Stimulated activated CD4-positive, alpha-beta T cell treated with anti-CD3 and anti-CD28 coated beads, Interleukin-2, amount 100 ng/mL, for 24 hours (primary cell): ENCODE results near the gene RGPD3.
A peak's percentile ranks its signal among the peaks of the same experiment; 100 is the strongest.
"Not testable (repeated sequence)": the region's sequence is repeated elsewhere in the genome, so short reads cannot be mapped to it uniquely, and the experiment has no call there.

ENCODE experiments used
- DNase-seq, 2 donors: peaks; one replicate each; pipeline ENCODE4 v3.0.0-alpha.2; 2020

The RGPD3 gene

DNA sequence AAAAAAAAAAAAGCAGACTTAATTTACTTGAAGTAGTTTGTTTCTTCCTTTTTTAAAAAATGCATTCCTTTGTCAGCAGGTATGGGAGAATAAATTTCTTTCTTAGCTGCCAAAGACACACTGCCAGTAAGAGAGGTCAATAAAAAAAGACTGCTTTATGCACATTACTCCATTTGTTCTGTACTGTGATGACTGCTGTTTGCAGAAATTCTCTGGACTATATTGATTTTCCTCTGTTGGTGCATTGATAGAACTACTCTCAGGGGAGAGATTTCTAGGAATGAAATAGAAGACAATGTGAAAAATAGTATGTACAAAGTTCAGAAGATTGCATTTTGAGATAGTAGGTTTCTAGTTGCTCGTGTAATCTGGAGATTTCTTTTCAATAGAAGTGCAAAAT is 11.3 kb upstream of the RGPD3 start:
- DNase-seq = not testable (repeated sequence)

DNA sequence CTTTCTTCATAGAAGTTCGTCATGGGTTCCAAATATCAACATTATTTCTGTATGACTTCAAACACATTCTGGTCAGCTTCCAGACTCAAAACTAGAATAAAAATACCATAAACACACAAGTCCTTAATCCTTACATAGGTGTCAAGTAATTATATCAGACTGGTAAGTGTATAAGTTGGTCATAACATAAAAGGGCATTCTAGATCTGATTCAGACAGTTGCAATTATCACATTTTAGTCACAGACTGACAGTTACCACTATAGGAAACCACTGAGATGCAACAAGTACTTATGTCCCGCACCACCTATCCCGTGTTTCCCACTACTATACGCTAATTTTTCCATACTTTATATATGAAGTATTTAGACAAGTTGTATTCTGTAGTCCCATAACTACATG is 9.4 kb upstream of the RGPD3 start:
- not testable (repeated sequence) for DNase-seq

DNA sequence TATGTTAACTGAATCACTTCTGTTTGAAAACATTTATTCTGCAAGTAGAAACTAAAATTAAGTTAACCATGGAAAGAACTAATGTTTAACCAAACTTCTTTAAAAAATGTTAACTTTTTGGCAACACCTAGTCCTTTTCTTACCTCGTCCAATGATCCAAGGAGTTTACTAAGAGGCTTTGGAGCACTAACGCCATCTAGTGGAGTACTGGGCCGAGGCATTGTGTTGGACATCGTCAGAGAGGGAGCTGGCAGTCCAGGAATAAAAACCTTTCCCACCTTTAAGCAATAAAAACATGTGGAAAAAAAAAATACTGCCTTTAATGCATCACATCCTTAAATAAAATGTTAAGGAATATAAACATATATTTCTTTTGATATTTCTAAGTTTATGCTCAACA is 2.4 kb upstream of the RGPD3 start:
- peak; percentile 46 to 65 for DNase-seq

DNA sequence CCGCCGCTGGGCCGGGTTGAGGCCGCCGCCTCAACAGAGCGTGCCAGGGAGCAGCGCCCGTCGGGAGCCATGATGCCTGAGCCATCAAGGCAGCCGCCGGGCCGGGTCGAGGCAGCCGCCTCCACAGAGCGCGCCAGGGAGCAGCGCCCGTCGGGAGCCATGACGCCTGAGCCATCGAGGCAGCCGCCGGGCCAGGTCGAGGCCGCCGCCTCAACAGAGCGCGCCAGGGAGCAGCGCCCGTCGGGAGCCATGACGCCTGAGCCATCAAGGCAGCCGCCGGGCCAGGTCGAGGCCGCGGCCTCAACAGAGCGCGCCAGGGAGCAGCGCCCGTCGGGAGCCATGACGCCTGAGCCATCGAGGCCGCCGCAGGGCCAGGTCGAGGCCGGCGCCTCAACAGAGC is 697 bp downstream of the RGPD3 start:
- DNase-seq = not testable (repeated sequence)

DNA sequence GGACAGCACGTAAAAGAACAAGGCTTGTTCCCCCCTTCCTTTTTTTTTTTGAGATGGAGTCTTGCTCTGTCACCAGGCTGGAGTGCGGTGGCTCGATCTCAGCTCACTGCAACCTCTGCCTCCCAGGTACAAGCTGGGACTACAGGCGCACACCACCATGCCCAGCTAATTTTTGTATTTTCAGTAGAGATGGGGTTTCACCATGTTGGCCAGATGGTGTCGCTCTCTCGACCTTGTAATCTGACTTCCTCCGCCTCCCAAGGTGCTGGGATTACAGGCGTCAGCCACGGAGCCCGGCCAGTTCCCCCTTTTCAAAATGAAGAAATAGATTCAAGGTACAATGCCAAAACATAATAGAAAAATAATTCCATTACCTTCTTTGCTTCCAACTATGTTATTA is 6.3 kb downstream of the RGPD3 start:
- peak in 1 of 2 donors; percentile 3 for DNase-seq

DNA sequence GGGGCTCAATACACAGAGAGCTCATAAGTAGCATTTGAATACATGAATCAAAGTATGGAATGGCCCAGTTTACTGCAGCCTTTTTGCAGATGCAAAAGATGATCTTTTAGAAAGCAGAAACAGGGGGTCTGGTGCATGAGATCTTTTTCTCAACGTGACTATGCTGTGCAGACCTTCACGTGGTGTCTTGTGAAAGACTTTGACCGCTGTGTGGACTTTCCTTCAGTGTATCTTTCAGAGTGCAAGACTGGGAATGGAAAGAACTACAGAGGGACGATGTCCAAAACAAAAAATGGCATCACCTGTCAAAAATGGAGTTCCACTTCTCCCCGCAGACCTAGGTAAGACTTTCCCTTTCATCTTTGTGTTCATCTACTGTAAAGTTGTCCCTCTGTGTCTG is 77.5 kb downstream of the RGPD3 start:
- not testable (repeated sequence) for DNase-seq

DNA sequence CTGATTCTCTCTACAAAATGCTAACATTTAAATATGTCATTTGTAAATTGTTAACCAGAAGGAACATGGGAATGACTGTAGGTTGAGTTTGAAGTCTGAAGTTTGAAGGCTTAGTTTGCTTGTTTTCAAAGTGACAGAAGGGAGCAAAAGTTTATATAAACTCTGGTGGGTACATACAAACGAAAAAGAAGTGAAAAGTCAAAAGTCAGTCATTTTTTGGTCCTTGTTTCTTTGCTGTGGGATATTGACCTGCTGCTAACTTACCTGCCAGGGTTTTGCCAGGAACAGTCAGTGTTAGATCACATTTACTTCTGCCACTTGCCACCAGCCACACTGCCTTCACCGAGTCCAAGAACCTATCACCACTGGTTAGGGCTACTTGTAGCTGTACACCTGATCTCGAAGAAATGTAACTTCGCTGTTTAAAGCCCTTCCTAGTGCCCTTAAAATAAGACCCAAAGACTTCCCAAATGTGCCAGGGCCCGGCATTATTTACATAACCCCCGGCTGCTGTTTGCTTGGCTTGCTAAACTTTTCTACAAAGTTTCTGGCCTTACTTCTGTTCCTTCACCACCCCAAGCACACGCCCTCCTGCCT is 79.3 kb downstream of the RGPD3 start:
- DNase-seq = not testable (repeated sequence)

DNA sequence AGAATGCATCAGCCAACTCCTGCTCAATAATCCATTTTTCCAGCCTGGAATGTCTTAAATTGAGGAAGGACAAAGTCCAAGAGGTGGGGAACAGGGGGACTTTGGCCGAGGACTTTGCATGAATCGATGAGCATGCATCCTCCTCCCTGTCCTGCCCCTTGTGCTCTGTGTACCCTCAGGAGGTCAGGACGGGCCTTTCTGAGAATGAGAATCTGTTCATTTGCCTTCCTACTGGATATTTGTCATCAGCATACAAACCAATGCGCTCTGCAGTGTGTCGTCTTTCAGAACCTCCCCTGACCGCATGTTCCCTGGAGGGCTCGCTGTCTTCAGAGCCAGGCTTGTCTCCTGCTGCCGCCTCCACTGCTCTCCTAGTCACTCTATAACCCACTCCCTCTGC is 83.7 kb downstream of the RGPD3 start:
- not testable (repeated sequence) for DNase-seq

DNA sequence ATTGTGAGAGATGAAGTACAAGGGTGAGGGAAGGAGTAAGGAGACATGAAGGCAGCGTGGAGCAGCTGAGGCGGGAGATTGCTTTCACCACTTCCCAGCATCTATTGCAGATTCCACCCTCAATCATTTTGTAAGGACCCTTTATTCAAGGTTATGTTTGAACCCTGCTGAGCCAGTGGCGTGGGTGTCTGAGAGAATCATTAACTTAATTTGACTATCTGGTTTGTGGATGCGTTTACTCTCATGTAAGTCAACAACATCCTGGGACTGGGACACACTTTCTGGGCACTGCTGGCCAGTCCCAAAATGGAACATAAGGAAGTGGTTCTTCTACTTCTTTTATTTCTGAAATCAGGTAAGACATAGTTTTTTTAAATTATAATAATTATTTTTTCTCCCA is 86.3 kb downstream of the RGPD3 start:
- not testable (repeated sequence) for DNase-seq

DNA sequence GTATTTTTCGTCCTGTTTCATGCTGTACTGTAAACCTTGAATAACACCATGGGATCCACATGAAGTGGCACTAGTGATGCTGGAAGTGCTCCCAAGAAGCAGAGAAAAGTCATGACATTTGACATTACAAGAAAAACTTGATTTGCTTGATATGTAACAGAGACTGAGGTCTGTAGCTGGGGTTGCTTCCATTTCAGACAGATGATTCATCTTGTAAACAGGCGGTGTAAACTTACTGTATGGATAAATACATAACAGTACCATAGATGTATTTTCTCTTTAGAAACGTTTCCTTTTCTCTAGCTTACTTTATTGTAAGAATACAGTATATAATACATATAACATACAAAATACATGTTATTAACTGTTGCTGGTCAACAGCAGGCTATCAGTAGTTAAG is 88.6 kb downstream of the RGPD3 start:
- DNase-seq = not testable (repeated sequence)

DNA sequence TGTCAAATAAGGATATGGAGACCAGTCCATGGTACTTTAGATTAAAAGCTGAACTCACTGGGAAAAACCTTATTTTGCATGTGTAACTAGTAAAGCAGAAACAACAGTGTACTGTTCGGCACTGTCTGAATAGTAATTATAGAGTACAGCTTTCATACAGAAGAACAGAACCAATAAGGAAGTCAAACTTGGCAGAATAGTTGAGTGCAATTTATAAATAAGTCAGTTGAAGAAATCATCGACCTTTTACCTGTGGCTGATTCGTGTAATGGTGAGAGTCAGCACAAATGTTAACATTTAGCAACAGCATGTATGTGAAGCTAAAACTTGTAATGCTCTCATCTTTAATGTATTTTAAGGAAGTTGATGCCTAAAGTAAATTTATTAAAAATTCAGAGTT is 99.0 kb downstream of the RGPD3 start:
- not testable (repeated sequence) for DNase-seq

DNA sequence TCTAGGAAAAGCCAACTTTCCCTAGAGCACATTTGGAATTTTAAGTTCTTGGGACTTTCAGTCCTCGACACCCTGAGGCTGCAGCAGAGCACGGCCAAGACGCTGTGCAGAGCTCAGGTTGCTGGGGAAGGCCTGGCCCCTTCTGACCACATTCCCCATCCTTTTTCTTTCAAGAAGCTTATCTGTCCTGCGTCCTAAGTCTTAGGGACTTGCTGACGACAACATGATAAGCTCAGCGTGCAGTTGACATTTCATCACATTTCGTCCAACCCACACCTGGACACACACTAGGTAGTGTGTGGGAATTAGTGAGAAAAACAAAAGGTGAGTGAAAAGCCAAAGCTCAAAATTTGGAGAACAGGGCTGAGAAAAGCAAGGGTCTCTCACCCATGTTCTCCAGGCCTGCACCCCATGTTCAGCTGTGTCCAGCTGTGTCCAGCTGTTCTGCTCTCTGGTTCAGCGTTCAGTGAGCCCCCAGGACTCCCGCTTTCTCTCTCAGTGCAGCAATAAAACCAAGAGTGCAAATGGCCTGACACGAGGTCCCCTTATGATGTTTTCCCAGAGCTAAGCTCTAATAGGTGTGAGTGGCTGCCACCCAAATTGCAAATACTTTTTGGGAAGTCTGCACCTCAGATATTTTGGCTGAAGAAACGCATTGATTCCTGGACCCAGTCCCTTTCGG is 101.9 kb downstream of the RGPD3 start:
- no peak for DNase-seq

DNA sequence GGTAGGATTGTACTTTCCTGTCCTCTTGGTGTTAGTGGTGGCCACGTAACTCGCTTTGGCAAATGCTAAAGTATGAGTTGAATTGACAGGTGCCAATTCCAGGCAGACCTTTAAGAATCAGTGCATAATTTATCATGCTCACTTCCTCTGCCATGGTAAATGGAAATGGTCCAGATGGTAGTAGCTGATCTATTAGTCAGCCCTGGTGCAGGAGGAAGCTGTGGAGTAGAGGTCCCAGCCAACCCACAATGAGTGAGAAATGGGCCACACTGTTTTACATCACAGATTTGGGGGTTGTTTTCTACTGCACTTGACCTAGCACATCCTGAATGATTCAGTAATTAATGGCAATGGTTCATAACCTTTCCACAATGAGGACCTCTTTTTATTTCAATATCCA is 104.4 kb downstream of the RGPD3 start:
- no peak for DNase-seq

DNA sequence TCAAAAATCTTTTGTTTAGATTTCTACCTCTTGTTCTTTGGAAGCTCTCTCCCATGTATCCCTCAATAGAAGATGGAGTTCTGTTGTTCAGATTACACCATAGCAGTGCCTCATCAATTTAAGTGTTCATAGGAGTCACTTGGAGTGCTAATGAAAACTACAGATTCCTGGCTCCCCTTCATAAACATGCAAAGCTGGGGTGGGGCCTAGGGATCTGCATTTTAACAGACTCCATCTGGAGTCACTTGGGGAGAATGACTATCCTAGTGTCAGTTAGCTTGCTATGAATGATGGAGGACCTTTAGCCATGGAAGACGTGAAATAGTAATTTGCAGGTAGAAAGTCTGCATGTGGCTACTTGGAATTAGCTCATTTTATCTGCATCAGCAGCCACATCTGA is 105.4 kb downstream of the RGPD3 start:
- no peak for DNase-seq

DNA sequence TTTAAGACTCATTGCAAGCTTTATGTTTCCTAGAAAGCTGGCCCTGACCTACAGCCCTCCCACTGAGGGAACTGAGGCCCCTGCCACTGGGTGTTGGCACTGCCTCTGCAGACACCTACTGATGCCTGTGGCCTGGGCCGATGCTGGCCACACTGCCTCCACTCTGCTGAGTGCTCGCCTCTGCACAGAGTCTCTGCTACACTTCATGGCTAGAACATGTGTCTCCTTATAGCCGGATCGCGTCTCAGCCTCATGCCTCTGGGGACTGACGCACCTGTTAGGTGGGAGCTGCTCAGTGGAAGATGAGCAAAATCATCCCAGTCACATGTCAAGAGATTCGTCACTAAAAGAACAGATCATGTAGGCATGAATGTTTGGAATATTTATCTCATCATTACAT is 108.7 kb downstream of the RGPD3 start:
- no peak for DNase-seq

DNA sequence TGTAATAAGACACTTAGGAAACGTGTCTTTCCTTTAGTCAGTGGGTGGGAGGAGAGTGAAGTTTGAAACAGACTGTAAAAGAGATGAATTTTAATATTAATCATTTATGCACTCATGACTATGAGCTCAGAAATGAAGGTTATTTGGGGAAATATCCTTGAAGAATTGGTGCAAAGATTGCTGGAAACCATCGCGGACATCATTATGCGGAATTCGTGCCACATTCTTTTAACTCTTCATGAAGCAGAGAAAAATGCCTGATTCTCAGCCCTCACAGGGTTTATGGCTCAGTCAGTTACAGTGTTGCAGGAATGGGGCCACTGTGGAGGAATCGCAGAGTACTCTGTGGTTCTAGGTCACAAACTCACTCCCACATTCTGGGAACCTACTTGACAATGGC is 109.7 kb downstream of the RGPD3 start:
- no peak for DNase-seq

DNA sequence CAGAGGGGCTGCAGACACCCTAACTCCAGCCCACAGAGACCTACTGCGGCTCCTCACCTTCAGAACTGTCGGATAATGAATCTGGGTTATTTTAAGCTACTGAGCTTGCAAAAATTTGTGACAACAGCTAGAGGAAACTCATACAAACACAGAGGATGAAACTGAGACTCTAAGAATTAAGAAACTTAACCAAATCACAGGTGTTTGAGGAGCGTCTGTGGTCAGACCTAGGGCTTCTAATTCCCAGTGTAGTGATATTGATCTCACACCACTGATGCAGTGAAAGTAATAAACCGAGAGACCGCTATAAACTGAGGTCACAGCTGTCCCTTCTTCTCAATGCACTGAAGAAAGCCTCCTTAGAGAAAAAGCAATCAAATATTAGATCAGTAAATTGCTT is 110.1 kb downstream of the RGPD3 start:
- no peak for DNase-seq

DNA sequence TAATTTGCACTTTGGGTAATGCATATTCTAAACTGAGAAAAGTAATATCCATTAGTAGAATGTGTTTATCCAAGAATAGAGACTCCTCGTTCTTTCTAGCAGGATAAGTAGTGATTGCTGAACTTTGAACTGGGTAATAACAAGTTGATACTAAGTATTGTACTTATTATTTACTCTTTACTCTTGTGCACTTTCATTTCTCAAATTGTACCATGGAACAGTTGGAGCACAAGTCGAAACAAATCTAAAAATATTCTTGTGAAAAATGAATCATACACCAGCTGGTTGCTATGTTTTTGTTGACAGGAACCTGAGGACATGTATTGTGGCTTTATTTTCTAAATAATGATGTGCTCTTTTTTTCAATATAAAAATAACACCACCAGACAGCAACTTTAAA is 111.9 kb downstream of the RGPD3 start:
- DNase-seq = no peak

DNA sequence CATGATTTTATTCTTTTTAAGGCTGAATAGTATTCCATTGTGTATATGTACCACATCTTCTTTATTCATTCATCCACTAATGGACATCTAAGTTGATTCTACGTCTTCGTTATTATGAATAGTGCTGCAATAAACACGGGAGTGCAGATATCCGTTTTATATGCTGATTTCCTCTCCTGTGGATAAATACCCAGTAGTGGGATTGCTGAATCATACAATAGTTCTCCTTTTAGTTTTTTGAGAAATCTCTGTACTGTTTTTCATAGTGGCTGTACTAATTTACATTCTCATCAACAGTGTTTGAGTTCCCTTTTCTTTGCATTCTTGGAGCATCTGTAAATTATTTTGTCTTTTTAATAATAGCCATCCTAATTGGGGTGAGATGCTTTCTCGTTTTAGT is 114.5 kb downstream of the RGPD3 start:
- DNase-seq = no peak

DNA sequence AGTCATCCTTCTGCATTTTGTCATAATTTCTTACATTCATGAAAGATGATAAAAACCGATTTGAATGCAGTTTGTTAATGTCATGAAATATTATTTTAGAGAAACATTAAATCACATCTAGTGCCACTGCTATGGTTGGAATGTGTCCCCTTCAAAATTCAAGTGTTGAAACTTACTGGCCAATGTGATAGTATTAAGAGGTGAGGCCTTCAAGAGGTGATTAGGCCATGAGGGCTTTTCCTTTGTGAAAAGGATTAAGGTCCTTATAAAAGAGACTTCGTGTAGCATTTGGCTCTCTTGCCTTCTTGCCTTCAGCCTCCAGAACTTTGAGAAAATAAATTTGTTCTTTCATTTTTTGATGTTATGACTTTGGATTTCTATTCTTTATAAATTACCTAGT is 117.2 kb downstream of the RGPD3 start:
- no peak for DNase-seq

DNA sequence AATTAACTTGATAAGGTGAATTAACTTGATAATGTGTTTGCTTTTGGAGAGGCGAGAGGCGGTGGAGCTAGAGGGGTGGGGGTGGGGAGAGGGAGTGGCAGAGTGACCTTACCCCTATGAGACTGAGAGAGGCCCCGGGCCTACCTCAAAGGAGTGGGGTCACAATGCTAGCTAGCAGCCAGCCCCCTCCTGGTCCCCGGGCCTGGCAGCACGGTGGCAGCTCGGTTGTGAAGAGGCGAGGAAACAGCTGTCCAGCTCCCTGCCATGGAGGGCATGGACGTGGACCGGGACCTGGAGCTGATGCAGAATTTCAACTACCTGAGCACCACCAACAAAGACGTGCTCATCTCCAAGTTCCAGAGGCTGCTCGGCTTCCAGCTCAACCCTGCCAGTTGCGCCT is 123.9 kb downstream of the RGPD3 start:
- DNase-seq = no peak

DNA sequence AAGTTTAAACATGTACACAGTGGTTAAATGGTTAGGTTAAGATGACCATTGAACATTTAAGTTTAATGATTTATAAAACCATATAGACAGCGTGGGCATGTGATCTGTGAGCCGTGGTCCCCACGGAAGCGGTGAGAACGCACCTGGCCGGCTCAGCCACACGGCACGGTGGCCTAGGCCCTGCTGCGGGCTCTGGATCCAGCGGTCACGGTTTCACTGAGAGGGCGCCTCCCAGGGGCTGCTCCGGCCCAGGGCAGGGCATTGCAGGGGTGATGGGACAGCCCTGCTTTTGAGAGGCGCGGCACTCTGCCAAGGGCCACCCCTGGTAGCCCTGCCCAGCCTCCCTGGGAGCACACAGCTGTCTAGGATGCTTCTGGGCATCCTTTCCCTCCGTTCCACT is 124.9 kb downstream of the RGPD3 start:
- DNase-seq = no peak

DNA sequence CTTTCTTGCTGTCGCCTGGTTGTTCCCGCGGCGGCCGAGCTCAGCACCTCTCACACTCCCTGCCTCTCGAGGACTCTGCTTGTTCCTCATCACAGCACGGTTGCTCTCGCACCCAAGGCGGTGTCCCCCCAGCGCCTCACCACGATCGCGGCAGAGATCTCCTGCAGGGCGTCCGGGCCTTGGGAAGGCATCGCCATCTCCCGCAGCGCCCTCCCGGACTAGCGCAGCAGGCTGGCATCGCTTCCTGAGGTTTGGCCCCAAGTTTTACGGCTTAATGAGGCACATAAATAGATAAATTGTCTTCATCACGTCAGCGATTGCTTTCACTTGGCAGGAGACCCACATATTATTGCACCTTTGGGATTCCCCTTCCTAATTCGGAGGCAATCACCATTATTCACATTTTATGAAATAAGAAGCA is 125.4 kb downstream of the RGPD3 start:
- no peak for DNase-seq

DNA sequence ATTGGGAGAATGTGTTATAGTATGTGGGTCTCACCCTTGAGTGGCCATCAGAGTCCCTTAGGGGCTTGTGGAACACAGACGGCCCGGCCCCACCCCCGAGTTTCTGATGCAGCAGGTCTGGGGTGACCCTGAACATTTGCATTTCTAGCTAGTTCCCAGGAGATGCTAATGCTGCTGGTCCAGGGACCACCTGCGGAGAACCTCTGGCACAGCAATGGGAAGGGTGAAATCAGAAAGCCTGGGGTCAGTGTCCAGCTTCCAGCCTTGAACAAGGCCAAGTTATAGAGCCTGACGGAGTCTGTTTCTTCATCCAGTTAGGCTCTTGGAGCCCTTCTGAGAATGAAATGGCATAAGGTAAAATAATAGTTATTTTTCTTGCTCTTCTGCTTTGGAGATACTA is 126.5 kb downstream of the RGPD3 start:
- no peak for DNase-seq
